GM12875 (cell line): Measurements from ENCODE around the gene PNLIPRP3.

Experiments used
- H3K4me3 ChIP-seq: one replicate; pipeline ENCODE4 v1.5.1; 2011; ENCODE audit warnings: low read depth, low read length, control low read depth
- CTCF ChIP-seq: IDR thresholded peaks from 2 replicates; pipeline ENCODE4 v1.5.1; 2011; ENCODE audit warnings: low read depth, mild to moderate bottlenecking, control low read depth, inconsistent platforms, low read length, moderate library complexity, borderline replicate concordance; ENCODE audit not compliant: insufficient read depth

Gene PNLIPRP3

GRCh38 chr10:116450861-116451260 is 23.2 kb downstream of the PNLIPRP3 start:
- no peak overlapping the region for H3K4me3 ChIP-seq
- no peak for TF ChIP-seq CTCF

- TF ChIP-seq CTCF = no peak
- no peak overlapping the region for H3K4me3 ChIP-seq
Observed at GRCh38 chr10:116451711-116452337, 24.2 kb downstream of the PNLIPRP3 start.

- TF ChIP-seq CTCF = no peak
- H3K4me3 ChIP-seq = no peak overlapping the region
Observed at GRCh38 chr10:116452338-116452720, 24.7 kb downstream of the PNLIPRP3 start.

- no peak overlapping the region for H3K4me3 ChIP-seq
- no peak for TF ChIP-seq CTCF
Observed at GRCh38 chr10:116457488-116457887, 29.8 kb downstream of the PNLIPRP3 start.

GRCh38 chr10:116460219-116460618 is 32.6 kb downstream of the PNLIPRP3 start:
- H3K4me3 ChIP-seq = no peak overlapping the region
- TF ChIP-seq CTCF = no peak

- TF ChIP-seq CTCF = no peak
Observed at GRCh38 chr10:116461680-116462079, 34.0 kb downstream of the PNLIPRP3 start.

GRCh38 chr10:116464257-116464656 is 36.6 kb downstream of the PNLIPRP3 start:
- no peak overlapping the region for H3K4me3 ChIP-seq
- no peak for TF ChIP-seq CTCF

More at GRCh38 chr10:116461680-116462079, 34.0 kb downstream of the PNLIPRP3 start:
- H3K4me3 ChIP-seq = no peak overlapping the region
